Embryonic facial prominence (tissue), 1 donor: ENCODE measurements around the gene SFT2D1.
"Not testable (repeated sequence)": the region's sequence is repeated elsewhere in the genome, so short reads cannot be mapped to it uniquely, and the experiment has no call there.

Source experiments
- DNase-seq: peaks from one replicate; pipeline ENCODE4 v3.0.0-alpha.2; 2016; ENCODE audit errors: extremely low spot score

SFT2D1 gene

DNA sequence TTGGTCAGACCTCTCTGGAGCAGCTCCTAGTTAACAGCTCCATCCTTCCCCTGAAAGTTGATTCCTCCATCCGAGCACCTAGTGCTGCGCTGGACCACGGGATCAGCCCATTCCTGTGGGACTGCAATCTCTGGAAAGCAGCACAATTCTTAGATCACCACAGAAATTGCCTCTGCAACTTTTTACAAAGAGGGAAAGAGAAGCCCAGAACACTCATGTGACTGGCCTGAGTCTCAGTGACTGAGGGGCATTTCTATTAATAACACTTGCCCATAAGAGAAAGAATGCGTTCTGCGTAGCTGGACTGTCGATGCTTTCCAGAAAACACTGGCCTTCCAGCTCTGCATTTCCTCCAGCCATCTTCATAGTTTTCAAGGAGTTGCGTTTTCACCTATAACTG lies 22.1 kb upstream of the SFT2D1 start:
- DNase-seq, result no peak

DNA sequence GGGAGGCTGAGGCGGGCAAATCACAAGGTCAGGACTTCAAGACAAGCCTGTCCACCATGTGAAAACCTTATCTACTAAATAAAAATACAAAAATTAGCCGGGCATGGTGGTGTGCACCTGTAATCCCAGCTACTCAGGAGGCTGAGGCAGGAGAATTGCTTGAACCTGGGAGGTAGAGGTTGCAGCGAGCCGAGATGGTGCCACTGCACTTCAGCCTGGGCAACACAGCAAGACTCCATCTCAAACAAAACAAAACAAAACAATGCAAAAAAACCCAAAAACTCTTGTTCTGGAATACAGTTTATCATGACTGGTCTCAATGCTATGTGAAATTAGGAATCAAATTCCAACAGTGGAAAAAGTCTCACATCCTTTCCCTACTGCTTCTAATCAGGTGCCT lies 20.1 kb upstream of the SFT2D1 start:
- DNase-seq, result not testable (repeated sequence)

GRCh38 chr6:166361077-166361429 lies 18.7 kb upstream of the SFT2D1 start:
- DNase-seq, result no peak

- DNase-seq, result no peak
Measured at GRCh38 chr6:166360243-166361076, 18.1 kb upstream of the SFT2D1 start.

GRCh38 chr6:166355552-166355951 lies 13.2 kb upstream of the SFT2D1 start:
- no peak for DNase-seq

- DNase-seq, result no peak
Measured at GRCh38 chr6:166354965-166355364, 12.6 kb upstream of the SFT2D1 start.

DNA sequence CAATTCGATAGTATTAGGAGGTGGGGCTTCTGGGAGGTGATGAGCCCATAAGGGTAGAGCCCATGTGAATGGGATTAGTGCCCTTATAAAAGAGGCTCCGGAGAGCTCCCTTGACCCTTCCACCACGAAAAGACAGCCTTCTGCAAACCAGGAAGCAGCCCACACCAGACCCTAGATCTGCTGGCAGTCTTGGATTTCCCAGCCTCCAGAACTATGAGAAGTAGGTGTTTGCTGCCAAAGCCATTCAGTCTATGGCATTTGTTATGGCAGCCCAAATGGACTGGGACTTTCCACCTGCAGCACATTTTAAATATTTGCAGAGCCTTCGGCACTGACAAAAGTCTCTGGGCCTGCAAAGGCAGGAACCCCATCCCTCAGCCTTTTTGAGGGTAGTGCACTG lies 11.8 kb upstream of the SFT2D1 start:
- DNase-seq, result no peak

DNA sequence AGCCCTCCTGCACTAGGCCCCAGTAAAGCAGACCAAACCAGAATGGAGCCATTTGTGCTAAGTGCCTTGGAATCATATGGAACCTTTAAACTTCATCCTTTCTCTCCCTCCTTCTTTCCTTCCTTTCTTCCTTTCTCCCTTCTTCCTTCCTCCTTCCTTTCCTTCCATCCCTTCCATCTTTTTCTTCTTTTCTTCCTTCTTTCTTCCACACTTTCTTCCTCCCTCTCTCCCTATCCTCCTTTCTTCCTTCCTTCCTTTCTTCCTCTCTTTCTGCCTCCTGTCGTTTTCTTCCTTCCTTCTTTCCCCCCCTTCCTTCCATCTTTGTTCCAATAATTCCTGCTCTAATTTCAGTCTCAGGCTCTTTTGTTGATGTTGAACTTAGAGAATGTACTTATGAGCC lies 11.2 kb upstream of the SFT2D1 start:
- no peak for DNase-seq

DNA sequence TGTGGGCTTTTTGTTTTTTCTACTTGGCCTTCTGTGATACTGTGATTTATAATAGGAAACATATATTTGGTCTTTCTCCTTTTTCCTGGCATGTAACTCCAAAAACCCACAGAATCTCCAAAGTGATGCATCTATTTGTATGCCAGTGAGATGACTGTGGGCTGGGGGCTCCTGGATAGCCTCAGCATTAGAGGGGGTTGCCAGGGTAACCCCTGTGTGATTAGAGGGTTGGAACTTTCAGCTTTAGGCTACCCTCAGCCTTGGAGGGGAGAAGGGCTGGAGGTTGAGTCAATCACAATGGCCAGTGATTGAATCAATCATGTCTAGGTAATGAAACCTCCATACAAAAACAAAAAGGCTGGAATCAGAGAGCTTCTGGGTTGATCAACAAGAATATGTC lies 10.6 kb upstream of the SFT2D1 start:
- no peak for DNase-seq

DNA sequence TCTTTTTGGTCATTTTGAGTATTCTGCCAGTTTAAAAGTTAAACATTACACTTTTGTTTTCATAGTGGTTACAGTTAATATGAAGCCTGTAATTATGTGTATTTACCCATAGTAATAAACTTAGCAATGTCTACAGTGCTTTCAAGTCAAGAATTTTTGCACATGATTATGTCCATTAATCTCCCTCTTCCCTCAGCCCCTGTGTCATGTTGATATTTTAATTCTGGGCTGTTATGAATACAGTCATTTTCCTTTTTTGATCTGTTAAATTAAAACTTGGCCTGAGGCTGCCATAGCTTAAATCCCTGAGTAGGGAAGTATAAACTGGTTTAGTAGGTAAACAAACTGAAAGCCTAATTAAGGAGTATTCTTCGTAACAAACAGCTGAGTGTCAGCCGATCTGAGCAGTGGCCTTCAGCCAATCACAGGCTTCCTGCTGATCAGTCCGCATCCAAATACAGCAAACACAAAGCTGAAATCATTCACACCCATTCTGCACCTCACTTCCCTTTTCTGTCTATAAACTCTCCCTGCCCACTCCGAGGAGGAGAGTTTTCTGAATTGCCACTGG lies 9.5 kb upstream of the SFT2D1 start:
- no peak for DNase-seq

DNA sequence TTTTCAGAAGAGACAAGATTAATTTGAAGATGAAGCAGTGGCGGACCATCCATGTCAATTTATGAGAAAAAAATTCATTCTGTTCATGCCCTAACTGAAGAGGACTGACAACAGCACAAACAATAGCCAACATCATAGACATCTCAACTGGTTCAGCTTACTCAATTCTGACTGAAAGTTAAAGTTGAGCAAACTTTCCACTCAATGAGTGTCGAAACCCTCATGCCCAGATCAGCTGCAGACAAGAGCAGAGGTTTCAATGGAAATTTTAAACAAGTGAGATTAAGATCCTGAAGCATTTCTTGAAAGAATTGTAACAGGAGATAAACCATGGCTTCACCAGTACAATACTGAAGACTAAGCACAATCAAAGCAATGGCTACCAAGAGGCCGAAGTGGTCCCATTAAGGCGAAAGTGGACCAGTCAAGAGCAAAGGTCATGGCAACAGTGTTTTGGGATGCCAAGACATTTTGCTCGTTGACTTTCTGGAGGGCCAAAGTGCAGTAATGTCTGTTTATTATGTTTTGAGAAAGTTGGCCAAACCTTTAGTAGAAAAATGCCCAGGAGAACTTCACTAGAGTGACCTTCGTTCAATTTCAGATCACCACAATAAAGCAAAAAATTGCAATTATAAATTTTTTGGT lies 6.1 kb upstream of the SFT2D1 start:
- no peak for DNase-seq

DNA sequence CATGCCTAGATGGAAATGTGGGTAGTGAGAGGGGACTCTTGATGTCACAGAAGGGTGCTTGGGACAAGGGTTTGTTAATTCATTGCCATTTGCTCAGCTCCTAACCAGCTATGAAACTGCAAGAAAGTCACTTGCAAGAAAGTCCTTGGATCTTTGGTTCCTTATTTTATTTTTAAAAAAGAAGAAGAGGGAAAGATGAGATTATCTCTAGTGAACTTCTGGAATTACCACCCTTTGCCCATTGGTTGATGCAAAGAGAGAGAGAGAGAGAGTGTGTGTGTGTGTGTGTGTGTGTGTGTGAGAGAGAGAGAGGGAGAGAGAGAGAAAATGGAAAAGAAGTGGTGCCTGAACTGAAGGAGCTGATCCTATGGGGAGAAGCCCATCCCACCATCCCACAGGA lies 4.6 kb upstream of the SFT2D1 start:
- no peak for DNase-seq

DNA sequence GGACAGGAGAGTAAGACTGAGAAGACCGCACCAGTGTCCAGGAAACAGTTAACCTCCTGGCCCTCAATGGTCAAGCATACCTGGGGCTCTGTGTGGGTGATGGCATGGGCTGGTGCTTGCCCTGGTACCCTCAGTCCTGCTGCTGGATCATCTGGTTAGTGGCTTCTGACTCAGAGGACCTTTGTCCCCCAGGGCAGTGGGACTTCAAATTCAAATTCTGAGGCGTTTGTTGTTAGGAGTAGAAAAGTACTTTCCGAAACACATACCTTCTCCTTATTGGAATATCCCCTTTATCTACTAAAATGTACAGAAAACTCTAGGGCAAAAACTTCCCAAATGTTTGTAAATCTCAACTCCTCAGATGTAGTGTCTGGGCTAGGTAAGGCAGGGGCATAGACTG lies 4.1 kb upstream of the SFT2D1 start:
- no peak for DNase-seq

DNA sequence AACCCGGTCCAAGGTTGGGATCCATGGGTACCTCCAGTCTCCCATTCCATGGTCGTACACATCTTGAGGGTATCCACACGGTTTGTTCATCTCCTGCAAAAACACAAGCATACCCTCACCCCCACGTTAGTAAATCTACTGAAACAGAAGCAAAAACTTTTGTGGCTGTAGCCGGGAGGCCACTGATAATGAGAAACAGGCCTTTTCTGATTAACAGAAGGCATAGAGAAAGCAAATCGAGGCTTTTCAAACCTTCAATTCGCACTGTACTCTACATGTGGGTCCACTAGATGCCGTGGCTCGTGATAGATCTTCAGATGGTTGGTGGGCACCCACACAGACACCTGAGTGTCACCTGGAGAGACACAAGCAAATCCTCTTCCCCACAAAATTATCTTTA lies 3.3 kb upstream of the SFT2D1 start:
- DNase-seq, result not testable (repeated sequence)

GRCh38 chr6:166344921-166345320 lies 2.6 kb upstream of the SFT2D1 start:
- not testable (repeated sequence) for DNase-seq

DNA sequence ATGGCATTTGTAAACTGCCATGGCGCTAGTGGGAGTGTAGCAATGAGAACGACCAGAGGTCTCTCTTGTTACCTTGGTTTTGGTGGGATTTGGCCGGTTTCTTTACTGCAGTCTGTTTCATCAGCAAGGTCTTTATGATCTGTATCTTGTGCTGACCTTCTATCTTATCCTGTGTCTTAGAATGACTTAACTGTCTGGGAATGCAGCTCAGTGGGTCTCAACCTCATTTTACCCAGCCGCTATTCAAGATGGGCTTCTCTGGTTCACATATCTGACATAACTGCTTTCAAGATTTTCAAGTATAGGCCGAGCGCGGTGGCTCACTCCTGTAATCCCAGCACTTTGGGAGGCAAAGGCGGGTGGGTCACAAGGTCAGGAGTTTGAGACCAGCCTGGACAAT lies 1.9 kb upstream of the SFT2D1 start:
- DNase-seq, result no peak

GRCh38 chr6:166343150-166343487 lies 774 bp upstream of the SFT2D1 start:
- no peak for DNase-seq

DNA sequence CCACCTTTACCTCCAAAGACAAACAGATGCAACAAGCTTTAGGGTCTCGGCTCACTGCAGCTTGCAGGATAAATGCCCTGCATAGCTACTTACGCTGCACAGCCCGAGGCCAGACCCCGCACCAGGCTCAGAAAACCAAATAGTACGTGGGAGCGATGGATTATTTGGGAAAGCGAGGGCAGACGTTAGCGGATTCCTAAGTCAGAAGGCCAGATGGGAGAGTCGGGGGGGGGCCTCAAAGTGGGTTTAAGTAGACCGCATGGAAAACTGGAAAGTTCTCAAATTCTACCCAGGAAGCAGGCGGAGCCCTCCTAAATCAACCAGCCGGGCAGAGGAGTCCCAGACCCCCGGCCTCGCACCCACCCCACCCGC lies 382 bp downstream of the SFT2D1 start:
- no peak for DNase-seq

- DNase-seq, result no peak
Measured at GRCh38 chr6:166341464-166341863, 881 bp downstream of the SFT2D1 start.

DNA sequence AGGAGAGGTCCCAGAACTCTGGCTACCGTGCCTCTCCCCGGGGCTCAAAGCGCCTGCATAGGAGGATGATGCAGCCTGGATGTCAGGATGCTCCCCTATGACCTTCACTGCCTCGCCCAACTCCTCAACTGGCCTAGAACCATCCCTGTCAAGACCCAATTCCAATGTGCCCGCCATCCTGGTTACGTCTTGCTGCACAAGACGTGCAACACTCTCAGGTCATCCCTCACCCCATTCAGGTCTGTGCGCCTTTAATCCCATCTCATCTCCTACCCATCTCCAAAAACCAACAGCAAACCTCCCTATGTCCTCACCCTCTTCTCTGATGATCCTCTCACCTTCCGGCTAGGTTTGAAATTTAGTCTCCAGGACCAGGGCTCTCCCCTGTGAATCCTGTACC lies 3.5 kb downstream of the SFT2D1 start:
- DNase-seq, result no peak

DNA sequence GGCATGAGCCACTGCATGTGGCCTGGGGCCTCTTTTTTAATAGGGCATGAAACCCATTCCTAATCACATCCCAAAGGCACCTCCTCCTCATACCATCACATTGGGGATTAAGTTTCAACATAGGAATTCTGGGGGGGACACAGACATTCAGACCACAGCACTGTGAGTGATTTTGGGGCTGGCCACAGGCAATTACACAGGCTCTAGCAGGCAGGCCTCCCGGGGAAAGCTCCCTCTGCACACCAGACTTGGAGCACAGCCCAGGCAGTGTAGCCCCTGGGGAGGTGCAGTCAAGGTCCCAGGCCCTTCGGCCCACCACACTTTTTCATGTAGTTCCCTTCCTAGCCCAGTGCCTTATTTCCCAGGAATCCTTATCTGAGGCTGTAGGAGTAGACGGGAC lies 5.5 kb downstream of the SFT2D1 start:
- DNase-seq, result no peak

DNA sequence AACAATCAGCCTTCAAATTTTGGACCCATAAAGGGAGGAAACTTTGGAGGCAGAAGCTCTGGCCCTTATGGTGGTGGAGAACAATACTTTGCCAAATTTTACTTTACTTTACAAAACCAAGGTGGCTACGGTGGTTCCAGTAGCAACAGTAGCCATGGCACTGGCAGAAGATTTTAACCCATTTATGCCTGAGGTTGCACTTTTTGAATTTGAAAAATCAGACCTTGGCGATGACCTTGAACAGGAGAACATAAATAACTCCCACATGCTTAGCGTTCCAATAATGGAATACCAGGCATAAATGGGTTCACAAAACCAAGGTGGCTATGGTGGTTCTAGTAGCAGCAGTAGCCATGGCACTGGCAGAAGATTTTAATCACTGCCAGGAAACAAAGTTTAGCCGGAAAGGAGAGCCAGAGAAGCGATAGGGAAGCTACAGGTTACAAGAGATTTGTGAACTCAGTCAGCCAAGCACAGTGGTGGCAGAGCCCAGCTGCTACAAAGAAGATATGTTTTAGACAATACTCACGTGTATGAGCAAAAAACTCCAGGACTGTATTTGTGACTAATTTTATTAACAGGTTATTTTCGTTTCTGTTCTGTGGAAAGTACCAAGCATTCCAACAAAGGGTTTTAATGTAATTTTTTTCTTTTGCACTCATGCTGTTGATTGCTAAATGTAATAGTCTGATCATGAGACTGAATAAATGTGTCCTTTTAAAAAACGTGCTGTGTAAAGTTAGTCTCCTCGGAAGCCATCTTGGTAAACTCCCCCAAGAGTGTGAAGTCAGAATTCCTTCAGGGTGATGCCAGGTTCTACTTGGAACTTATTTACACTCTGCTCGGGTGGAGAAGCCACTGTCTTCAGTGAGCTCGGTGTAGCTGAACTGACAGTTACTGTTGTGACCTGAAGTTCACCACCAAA lies 6.7 kb downstream of the SFT2D1 start:
- DNase-seq, result no peak
